Neural progenitor cell (in vitro differentiated cells): ENCODE measurements around the gene KCNJ15. TPM values are rescaled to one million over a fixed set of nuclear protein-coding genes. Genes with fewer than 3 reads are reported as not detected.
A peak's percentile ranks its signal among the peaks of the same experiment; 100 is the strongest.

Experiments used
- DNase-seq: peaks from one replicate; pipeline ENCODE4 v3.0.0-alpha.2; 2016; ENCODE audit warnings: low spot score
- H2AFZ ChIP-seq: fragments of 200-600 bp; sonication (generic); replicated peaks from 2 replicates; pipeline ENCODE4 v1.6.1; 2016; ENCODE audit warnings: antibody characterized with exemption
- H3F3A ChIP-seq: fragments of 200-600 bp; sonication (generic); 2 replicates; pipeline ENCODE4 v1.6.1; 2016; ENCODE audit warnings: antibody characterized with exemption, low read depth
- H3K27ac ChIP-seq: fragments of 200-600 bp; sonication (generic); 2 replicates; pipeline ENCODE4 v1.5.1; 2016; ENCODE audit warnings: mild to moderate bottlenecking
- H3K27me3 ChIP-seq: fragments of 200-600 bp; sonication (generic); 2 replicates; pipeline ENCODE4 v1.6.1; 2016; ENCODE audit warnings: mild to moderate bottlenecking, moderate library complexity
- H3K36me3 ChIP-seq: fragments of 200-600 bp; sonication (generic); 2 replicates; pipeline ENCODE4 v1.5.1; 2016
- H3K4me1 ChIP-seq: fragments of 200-600 bp; sonication (generic); 2 replicates; pipeline ENCODE4 v1.6.1; 2016; ENCODE audit warnings: mixed run types
- H3K4me2 ChIP-seq: fragments of 200-600 bp; sonication (generic); 2 replicates; pipeline ENCODE4 v1.6.1; 2016
- H3K4me3 ChIP-seq: fragments of 200-600 bp; sonication (generic); 2 replicates; pipeline ENCODE4 v1.5.1; 2016
- H3K79me2 ChIP-seq: fragments of 200-600 bp; sonication (generic); 2 replicates; pipeline ENCODE4 v1.6.1; 2016; ENCODE audit warnings: low read depth
- H3K9ac ChIP-seq: fragments of 200-600 bp; sonication (generic); 2 replicates; pipeline ENCODE4 v1.6.1; 2016
- H3K9me3 ChIP-seq: fragments of 200-600 bp; sonication (generic); 2 replicates; pipeline ENCODE4 v1.5.1; 2016; ENCODE audit warnings: low read depth
- H4K20me1 ChIP-seq: fragments of 200-600 bp; sonication (generic); 2 replicates; pipeline ENCODE4 v1.6.1; 2016; ENCODE audit warnings: low read depth
- H3K27ac Mint-ChIP-seq: 3 replicates; pipeline ENCODE4 v1.8.0; 2021; ENCODE audit warnings: mixed read lengths
- H3K27me3 Mint-ChIP-seq: 2 replicates; pipeline ENCODE4 v1.8.0; 2022; ENCODE audit warnings: low read depth, mild to moderate bottlenecking, inconsistent platforms, moderate library complexity, mixed read lengths; ENCODE audit not compliant: insufficient read depth
- H3K36me3 Mint-ChIP-seq: 3 replicates; pipeline ENCODE4 v1.8.0; 2021; ENCODE audit warnings: mixed read lengths
- H3K4me1 Mint-ChIP-seq: 3 replicates; pipeline ENCODE4 v1.8.0; 2021; ENCODE audit warnings: mixed read lengths
- H3K4me3 Mint-ChIP-seq: 3 replicates; pipeline ENCODE4 v1.8.0; 2021; ENCODE audit warnings: mild to moderate bottlenecking, moderate library complexity, mixed read lengths
- H3K9me3 Mint-ChIP-seq: 3 replicates; pipeline ENCODE4 v1.8.0; 2020; ENCODE audit warnings: mixed read lengths
- EZH2 ChIP-seq: fragments of 200-600 bp; sonication (generic); IDR thresholded peaks from 2 replicates; pipeline ENCODE4 v1.6.1; 2017; ENCODE audit warnings: antibody characterized with exemption, mild to moderate bottlenecking, moderate library complexity
- EZH2phosphoT487 ChIP-seq: fragments of 200-600 bp; sonication (generic); IDR thresholded peaks from 2 replicates; pipeline ENCODE4 v1.6.1; 2017; ENCODE audit warnings: antibody characterized with exemption
- total RNA-seq: library from RNA; depleted of rRNA; stranded (reverse); fragments of >200 nt; gene quantifications from 2 replicates; pipeline ENCODE4 v1.2.3, GENCODE V29; 2015; ENCODE audit warnings: low replicate concordance
- TF ChIP-seq, protein P1 (sequence below): fragments of 200-600 bp; sonication (generic); IDR thresholded peaks from 2 replicates; pipeline ENCODE4 v1.5.1; 2017; ENCODE audit warnings: antibody characterized with exemption, mild to moderate bottlenecking

KCNJ15 gene
- total RNA-seq, 1 donor from 2014 or later = not detected

DNA sequence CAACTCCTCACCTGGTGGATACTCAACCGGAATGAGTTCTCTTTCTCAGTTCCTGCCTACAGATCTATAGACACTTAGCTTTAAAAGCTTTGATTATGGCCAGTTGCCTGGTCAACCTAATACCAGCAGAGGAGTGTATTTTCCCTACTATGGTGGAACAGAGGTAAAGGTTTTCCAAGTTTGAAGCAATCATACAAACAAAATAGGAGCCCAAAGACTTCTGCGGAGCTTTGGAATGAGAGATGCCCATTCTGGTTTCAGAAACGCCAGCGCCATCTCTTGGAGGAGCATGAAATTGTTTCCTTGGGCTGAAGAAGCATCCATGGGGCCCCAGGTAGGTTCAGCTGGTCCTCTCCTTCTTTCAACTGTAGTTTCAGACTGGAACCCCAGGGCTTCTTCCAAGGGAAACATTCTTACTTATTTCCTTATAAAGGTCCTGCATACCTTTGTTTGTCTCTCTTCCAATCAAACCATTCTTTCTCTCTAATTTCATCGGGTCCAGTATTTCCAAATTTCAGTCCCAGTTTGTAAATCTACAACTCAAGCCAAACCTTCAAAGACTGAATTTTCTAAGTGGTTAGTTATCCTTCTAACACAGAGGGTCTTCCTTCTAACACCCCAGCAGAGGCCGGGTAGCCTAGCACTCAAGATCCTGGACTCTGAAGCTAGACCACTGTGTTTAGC is 95.9 kb downstream of the KCNJ15 start:
- Mint-ChIP-seq H3K36me3 (no peaks in the 10 kb centered on the region), H3K4me1 (peaks cover 9% of the 10 kb centered on the region), H3K9me3 (no peaks in the 10 kb centered on the region), H3K27me3 (peaks cover 5% of the 10 kb centered on the region), H3K4me3 (no peak overlapping the region), H3K27ac (no peak overlapping the region)
- H3K27me3 ChIP-seq = peaks cover 11% of the 10 kb centered on the region
- no peak overlapping the region for H3K4me2 ChIP-seq
- H3K79me2 ChIP-seq = no peaks in the 10 kb centered on the region
- no peak overlapping the region for H2AFZ ChIP-seq
- no peaks in the 10 kb centered on the region for H3K36me3 ChIP-seq
- H3K4me3 ChIP-seq = no peak overlapping the region
- H3K9ac ChIP-seq = no peak overlapping the region
- peaks cover 5% of the 10 kb centered on the region for H3K4me1 ChIP-seq
- TF ChIP-seq EZH2 (no peak), EZH2phosphoT487 (no peak)
- TF ChIP-seq, protein P1, sequence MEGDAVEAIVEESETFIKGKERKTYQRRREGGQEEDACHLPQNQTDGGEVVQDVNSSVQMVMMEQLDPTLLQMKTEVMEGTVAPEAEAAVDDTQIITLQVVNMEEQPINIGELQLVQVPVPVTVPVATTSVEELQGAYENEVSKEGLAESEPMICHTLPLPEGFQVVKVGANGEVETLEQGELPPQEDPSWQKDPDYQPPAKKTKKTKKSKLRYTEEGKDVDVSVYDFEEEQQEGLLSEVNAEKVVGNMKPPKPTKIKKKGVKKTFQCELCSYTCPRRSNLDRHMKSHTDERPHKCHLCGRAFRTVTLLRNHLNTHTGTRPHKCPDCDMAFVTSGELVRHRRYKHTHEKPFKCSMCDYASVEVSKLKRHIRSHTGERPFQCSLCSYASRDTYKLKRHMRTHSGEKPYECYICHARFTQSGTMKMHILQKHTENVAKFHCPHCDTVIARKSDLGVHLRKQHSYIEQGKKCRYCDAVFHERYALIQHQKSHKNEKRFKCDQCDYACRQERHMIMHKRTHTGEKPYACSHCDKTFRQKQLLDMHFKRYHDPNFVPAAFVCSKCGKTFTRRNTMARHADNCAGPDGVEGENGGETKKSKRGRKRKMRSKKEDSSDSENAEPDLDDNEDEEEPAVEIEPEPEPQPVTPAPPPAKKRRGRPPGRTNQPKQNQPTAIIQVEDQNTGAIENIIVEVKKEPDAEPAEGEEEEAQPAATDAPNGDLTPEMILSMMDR = peak; percentile 79
- DNase-seq = peak; percentile 68
- H3K9me3 ChIP-seq = no peaks in the 10 kb centered on the region
- no peaks in the 10 kb centered on the region for H3F3A ChIP-seq
- H4K20me1 ChIP-seq = no peaks in the 10 kb centered on the region
- H3K27ac ChIP-seq = no peak overlapping the region

GRCh38 chr21:38354231-38354630 is 97.4 kb downstream of the KCNJ15 start:
- no peak for TF ChIP-seq EZH2
- TF ChIP-seq EZH2phosphoT487 = no peak
- TF ChIP-seq, protein P1 = no peak
- Histone ChIP-seq H3K27me3 (peaks cover 11% of the 10 kb centered on the region), H2AFZ (no peak overlapping the region), H4K20me1 (no peaks in the 10 kb centered on the region), H3K27ac (no peak overlapping the region), H3K79me2 (no peaks in the 10 kb centered on the region), H3K4me2 (no peak overlapping the region), H3K4me3 (no peak overlapping the region), H3K36me3 (no peaks in the 10 kb centered on the region), H3K9me3 (no peaks in the 10 kb centered on the region), H3K4me1 (peaks cover 5% of the 10 kb centered on the region), H3F3A (no peaks in the 10 kb centered on the region), H3K9ac (no peak overlapping the region)
- Mint-ChIP-seq H3K27me3 (peaks cover 9% of the 10 kb centered on the region), H3K36me3 (no peaks in the 10 kb centered on the region), H3K9me3 (no peaks in the 10 kb centered on the region), H3K4me1 (peaks cover 9% of the 10 kb centered on the region), H3K27ac (no peak overlapping the region), H3K4me3 (no peak overlapping the region)
- DNase-seq = no peak

DNA sequence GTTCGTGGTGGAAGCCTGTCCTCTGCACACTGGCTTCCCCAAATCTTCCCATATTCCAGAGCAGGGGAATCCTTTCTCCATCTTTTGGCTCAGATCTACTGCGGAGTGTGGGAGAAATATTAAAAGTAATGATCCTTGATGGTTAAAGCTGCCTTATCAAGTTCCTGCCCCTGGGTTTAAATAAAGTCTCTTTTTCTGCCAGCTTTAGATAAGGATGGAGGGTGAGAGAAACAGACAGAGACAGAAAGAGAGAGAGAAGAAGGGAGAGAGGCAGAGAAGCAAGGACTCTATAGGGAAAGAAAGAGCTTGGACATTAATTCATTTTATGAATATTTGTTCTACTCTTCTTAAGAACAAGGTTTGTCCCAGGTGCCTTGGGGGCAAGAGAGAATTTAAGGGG is 98.0 kb downstream of the KCNJ15 start:
- no peaks in the 10 kb centered on the region for H3K79me2 ChIP-seq
- no peak overlapping the region for H2AFZ ChIP-seq
- DNase-seq = no peak
- no peak overlapping the region for H3K4me2 ChIP-seq
- Mint-ChIP-seq H3K4me1 (peaks cover 9% of the 10 kb centered on the region), H3K27me3 (peaks cover 9% of the 10 kb centered on the region), H3K36me3 (no peaks in the 10 kb centered on the region), H3K4me3 (no peak overlapping the region), H3K9me3 (no peaks in the 10 kb centered on the region), H3K27ac (no peak overlapping the region)
- H3K36me3 ChIP-seq = no peaks in the 10 kb centered on the region
- no peaks in the 10 kb centered on the region for H4K20me1 ChIP-seq
- no peak overlapping the region for H3K4me3 ChIP-seq
- H3K27ac ChIP-seq = no peak overlapping the region
- TF ChIP-seq EZH2phosphoT487 = no peak
- no peak for TF ChIP-seq EZH2
- TF ChIP-seq, protein P1 = no peak
- H3K27me3 ChIP-seq = peaks cover 11% of the 10 kb centered on the region
- no peaks in the 10 kb centered on the region for H3F3A ChIP-seq
- H3K4me1 ChIP-seq = peaks cover 5% of the 10 kb centered on the region
- H3K9ac ChIP-seq = no peak overlapping the region
- H3K9me3 ChIP-seq = no peaks in the 10 kb centered on the region
